ENCODE data around the gene TIMM17A. TPM values are rescaled to one million over a fixed set of nuclear protein-coding genes. Genes with fewer than 3 reads are reported as not detected.

TIMM17A gene
- total RNA-seq, 1 experiment from 2014 or later: 112 TPM

DNA sequence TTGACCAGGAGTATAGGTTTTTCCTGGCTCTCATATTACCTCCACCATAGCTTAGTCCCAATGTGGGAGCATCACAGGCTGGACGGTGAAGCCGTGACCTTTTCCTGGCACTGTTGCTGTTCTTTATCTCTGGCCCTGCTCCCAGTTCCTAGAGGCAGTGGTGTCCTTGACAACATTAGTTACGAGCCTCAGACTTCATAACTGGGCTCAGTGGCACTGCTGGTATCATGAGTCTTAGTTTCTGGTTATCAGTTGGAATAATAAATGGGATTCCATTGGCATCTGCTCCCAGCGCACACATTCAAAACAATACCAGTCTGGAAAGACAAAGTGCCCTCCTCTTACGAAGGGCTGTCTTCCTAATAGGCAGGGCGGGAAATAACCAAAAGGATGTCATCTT, 35.1 kb downstream of the TIMM17A start:
- CTCF ChIA-PET: no interaction called here

DNA sequence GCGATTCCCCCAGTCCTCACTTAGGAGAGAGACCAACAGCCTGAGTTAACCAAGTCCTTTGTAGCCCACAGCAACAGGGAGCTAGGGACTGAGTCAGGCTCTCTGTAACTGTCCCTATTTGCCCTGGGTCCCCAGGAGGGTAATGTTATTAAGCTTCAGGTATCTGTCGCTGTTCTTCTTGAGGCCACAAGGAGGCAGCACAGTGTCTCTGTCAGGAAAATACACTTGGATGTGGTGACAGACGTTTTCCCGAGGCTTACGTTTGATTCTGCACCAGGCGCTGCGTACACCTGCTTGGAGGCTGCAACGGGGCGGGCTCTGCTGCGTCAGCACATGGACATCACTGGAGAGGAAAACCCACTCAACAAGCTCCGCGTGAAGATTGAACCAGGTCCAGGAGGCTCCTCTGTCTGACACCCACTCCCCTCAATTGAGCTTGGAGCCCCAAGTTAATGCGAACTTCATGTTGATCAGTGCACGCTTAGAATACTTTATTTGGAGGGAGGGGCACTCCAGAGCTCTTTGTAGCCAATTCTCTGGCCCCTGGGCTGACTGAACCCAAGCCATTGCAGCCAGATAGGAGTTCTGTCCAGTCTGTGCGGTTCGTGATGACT, 44.4 kb downstream of the TIMM17A start:
- DNase-seq (ENCODE audit: low spot score): peak; percentile 70
- Histone ChIP-seq H3K9me3 (ENCODE audit: low read depth, low read length, poor library complexity, severe bottlenecking) (no peaks in the 10 kb centered on the region), H3K4me1 (ENCODE audit: insufficient read depth, low read length, poor library complexity, severe bottlenecking) (no peaks in the 10 kb centered on the region), H3K4me3 (ENCODE audit: low read depth, low read length, poor library complexity, severe bottlenecking) (no peak overlapping the region), H3K27ac (ENCODE audit: low read depth, low read length, poor library complexity, severe bottlenecking) (no peak overlapping the region), H3K27me3 (replicated peaks; ENCODE audit: insufficient read depth, low read depth, low read length, poor library complexity) (no peaks in the 10 kb centered on the region), H3K36me3 (ENCODE audit: insufficient read depth, low read length, poor library complexity, severe bottlenecking) (peaks cover 42% of the 10 kb centered on the region)
- BruUV-seq (replicated peaks): no TSS peak
- ChIA-PET POLR2A (ENCODE audit: low non-redundant PET) (interaction anchor here (0.6 kb wide), 1 partner anchor 903 kb away, joined by 3 read pairs; no protein-coding TSS in a partner anchor), CTCF (interaction anchor here (0.6 to 1.3 kb wide), 8 partner anchors 13 to 475 kb away, joined by 3 to 7 read pairs (median 4); no protein-coding TSS in a partner anchor)
- intact Hi-C loops (cut with micrococcal nuclease; ENCODE audit: unreplicated experiment): no loop called here
- TF ChIP-seq EZH2 (IDR thresholded peaks at IDR 0.05; ENCODE audit: borderline replicate concordance, low read depth, low read length, poor library complexity, severe bottlenecking) (no peak), CTCF (conservative IDR thresholded peaks at IDR 0.05; ENCODE audit: low read depth, low read length) (peak; percentile 82)

More for the DNA sequence above, 35.1 kb downstream of the TIMM17A start:
- intact Hi-C loops (cut with micrococcal nuclease; ENCODE audit: unreplicated experiment): no loop called here
- no peak overlapping the region for H3K4me3 ChIP-seq (ENCODE audit: low read depth, low read length, poor library complexity, severe bottlenecking)
- H3K27me3 ChIP-seq (replicated peaks; ENCODE audit: insufficient read depth, low read depth, low read length, poor library complexity): no peaks in the 10 kb centered on the region
- no peak overlapping the region for H3K27ac ChIP-seq (ENCODE audit: low read depth, low read length, poor library complexity, severe bottlenecking)
- BruUV-seq (replicated peaks): no TSS peak
- DNase-seq (ENCODE audit: low spot score): no peak
- H3K4me1 ChIP-seq (ENCODE audit: insufficient read depth, low read length, poor library complexity, severe bottlenecking): no peaks in the 10 kb centered on the region
- H3K36me3 ChIP-seq (ENCODE audit: insufficient read depth, low read length, poor library complexity, severe bottlenecking): peaks cover 19% of the 10 kb centered on the region
- TF ChIP-seq EZH2 (IDR thresholded peaks at IDR 0.05; ENCODE audit: borderline replicate concordance, low read depth, low read length, poor library complexity, severe bottlenecking): no peak
- TF ChIP-seq CTCF (conservative IDR thresholded peaks at IDR 0.05; ENCODE audit: low read depth, low read length): no peak
- POLR2A ChIA-PET (ENCODE audit: low non-redundant PET): no interaction called here
- H3K9me3 ChIP-seq (ENCODE audit: low read depth, low read length, poor library complexity, severe bottlenecking): no peaks in the 10 kb centered on the region

DNA sequence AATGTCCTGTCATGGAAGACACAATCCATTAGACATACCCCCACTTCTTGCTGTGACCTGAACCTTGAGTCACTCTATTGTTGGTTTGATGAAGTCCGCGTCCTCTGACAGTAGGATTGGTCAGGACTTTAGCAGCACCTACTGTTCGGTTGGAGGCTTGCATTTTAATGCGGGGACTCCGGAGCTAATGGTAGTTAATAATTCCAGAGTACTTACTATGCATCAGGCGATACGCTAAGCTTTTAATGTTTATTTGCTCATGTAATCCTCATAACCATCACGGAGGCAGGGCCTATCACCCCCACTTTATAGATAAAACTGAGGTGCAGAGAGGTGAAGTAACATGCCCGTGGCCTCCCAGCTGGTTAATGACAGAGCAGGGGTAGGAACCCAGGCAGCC, 47.2 kb downstream of the TIMM17A start:
- ChIA-PET POLR2A (ENCODE audit: low non-redundant PET) (no interaction called here), CTCF (interaction anchor here (0.5 kb wide), 1 partner anchor 92 kb away, joined by 6 read pairs; no protein-coding TSS in a partner anchor)
- Histone ChIP-seq H3K4me3 (ENCODE audit: low read depth, low read length, poor library complexity, severe bottlenecking) (no peak overlapping the region), H3K27me3 (replicated peaks; ENCODE audit: insufficient read depth, low read depth, low read length, poor library complexity) (no peaks in the 10 kb centered on the region), H3K36me3 (ENCODE audit: insufficient read depth, low read length, poor library complexity, severe bottlenecking) (peaks cover 39% of the 10 kb centered on the region), H3K27ac (ENCODE audit: low read depth, low read length, poor library complexity, severe bottlenecking) (no peak overlapping the region), H3K9me3 (ENCODE audit: low read depth, low read length, poor library complexity, severe bottlenecking) (no peaks in the 10 kb centered on the region), H3K4me1 (ENCODE audit: insufficient read depth, low read length, poor library complexity, severe bottlenecking) (no peaks in the 10 kb centered on the region)
- no peak for DNase-seq (ENCODE audit: low spot score)
- intact Hi-C loops (cut with micrococcal nuclease; ENCODE audit: unreplicated experiment): no loop called here
- no TSS peak for BruUV-seq (replicated peaks)
- TF ChIP-seq EZH2 (IDR thresholded peaks at IDR 0.05; ENCODE audit: borderline replicate concordance, low read depth, low read length, poor library complexity, severe bottlenecking) (no peak), CTCF (conservative IDR thresholded peaks at IDR 0.05; ENCODE audit: low read depth, low read length) (no peak)
